ENCODE measurements around the gene FLVCR2.

DNA sequence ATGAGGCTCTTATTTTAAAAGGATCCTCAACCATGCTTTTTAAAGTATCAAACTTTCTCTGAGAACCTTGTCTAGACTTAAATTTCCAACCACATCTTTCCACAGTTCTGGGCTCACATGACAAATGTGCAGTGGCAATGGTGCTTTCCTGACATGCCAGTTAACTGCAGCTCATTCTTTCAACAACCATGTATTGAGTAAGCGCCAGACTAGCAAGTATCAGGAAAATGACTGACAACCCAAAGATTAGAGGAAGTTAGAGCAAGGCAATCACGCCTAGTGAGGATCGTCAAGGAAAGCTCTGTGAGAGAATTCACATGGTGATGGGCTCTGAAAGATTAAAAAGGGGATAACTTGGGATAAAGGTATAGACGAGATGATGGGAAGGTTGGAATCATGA, 35.8 kb downstream of the FLVCR2 start:
- TF ChIP-seq, protein P1, sequence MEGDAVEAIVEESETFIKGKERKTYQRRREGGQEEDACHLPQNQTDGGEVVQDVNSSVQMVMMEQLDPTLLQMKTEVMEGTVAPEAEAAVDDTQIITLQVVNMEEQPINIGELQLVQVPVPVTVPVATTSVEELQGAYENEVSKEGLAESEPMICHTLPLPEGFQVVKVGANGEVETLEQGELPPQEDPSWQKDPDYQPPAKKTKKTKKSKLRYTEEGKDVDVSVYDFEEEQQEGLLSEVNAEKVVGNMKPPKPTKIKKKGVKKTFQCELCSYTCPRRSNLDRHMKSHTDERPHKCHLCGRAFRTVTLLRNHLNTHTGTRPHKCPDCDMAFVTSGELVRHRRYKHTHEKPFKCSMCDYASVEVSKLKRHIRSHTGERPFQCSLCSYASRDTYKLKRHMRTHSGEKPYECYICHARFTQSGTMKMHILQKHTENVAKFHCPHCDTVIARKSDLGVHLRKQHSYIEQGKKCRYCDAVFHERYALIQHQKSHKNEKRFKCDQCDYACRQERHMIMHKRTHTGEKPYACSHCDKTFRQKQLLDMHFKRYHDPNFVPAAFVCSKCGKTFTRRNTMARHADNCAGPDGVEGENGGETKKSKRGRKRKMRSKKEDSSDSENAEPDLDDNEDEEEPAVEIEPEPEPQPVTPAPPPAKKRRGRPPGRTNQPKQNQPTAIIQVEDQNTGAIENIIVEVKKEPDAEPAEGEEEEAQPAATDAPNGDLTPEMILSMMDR (conservative IDR thresholded peaks at IDR 0.05; ENCODE audit: low read depth, low read length) = no peak
- TF ChIP-seq EZH2 (IDR thresholded peaks at IDR 0.05; ENCODE audit: low read length, unreplicated experiment) (no peak), EZH2phosphoT487 (IDR thresholded peaks at IDR 0.05; ENCODE audit: borderline replicate concordance, low read length) (no peak)

Data from PC-3 (cell line).